Measurements from ENCODE around the gene PTPRCAP. TPM values are rescaled to one million over a fixed set of nuclear protein-coding genes. Genes with fewer than 3 reads are reported as not detected.

PTPRCAP gene
- total RNA-seq, 1 experiment from 2014 or later = 0.56 TPM

DNA sequence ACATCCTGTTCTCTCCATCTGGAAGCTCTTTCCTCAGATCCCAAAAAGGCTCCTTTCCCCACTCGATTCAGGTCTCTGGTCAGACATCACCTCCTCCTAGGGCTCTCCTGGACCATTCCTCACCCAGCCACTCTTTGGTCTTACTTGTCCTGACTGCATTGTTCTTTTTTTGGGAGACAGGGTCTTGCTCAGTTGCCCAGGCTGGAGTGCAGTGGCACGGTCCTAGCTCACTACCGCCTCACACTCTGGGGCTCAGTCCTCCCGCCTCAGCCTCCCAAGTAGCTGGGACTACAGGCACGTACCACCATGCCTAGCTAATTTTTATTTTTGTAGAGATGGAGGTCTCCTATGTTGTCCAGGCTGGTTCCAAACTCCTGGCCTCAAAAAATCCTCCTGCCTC lies 8.0 kb upstream of the PTPRCAP start:
- H3K4me3 ChIP-seq (ENCODE audit: low read depth, low read length, poor library complexity, severe bottlenecking) = no peak overlapping the region
- intact Hi-C loops (cut with micrococcal nuclease; ENCODE audit: unreplicated experiment) = no loop called here
- H3K27ac ChIP-seq (ENCODE audit: low read depth, low read length, poor library complexity, severe bottlenecking) = no peak overlapping the region
- H3K27me3 ChIP-seq (replicated peaks; ENCODE audit: insufficient read depth, low read depth, low read length, poor library complexity) = no peaks in the 10 kb centered on the region
- TF ChIP-seq, protein P1, sequence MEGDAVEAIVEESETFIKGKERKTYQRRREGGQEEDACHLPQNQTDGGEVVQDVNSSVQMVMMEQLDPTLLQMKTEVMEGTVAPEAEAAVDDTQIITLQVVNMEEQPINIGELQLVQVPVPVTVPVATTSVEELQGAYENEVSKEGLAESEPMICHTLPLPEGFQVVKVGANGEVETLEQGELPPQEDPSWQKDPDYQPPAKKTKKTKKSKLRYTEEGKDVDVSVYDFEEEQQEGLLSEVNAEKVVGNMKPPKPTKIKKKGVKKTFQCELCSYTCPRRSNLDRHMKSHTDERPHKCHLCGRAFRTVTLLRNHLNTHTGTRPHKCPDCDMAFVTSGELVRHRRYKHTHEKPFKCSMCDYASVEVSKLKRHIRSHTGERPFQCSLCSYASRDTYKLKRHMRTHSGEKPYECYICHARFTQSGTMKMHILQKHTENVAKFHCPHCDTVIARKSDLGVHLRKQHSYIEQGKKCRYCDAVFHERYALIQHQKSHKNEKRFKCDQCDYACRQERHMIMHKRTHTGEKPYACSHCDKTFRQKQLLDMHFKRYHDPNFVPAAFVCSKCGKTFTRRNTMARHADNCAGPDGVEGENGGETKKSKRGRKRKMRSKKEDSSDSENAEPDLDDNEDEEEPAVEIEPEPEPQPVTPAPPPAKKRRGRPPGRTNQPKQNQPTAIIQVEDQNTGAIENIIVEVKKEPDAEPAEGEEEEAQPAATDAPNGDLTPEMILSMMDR (conservative IDR thresholded peaks at IDR 0.05; ENCODE audit: low read depth, low read length) = no peak
- no peak for TF ChIP-seq EZH2 (IDR thresholded peaks at IDR 0.05; ENCODE audit: borderline replicate concordance, low read depth, low read length, poor library complexity, severe bottlenecking)
- DNase-seq (ENCODE audit: low spot score) = no peak
- CTCF ChIA-PET = no interaction called here
- no peaks in the 10 kb centered on the region for H3K9me3 ChIP-seq (ENCODE audit: low read depth, low read length, poor library complexity, severe bottlenecking)
- H3K36me3 ChIP-seq (ENCODE audit: insufficient read depth, low read length, poor library complexity, severe bottlenecking) = peaks cover 5% of the 10 kb centered on the region
- peaks cover 5% of the 10 kb centered on the region for H3K4me1 ChIP-seq (ENCODE audit: insufficient read depth, low read length, poor library complexity, severe bottlenecking)
- POLR2A ChIA-PET (ENCODE audit: low non-redundant PET) = no interaction called here
- BruUV-seq (replicated peaks) = no TSS peak

DNA sequence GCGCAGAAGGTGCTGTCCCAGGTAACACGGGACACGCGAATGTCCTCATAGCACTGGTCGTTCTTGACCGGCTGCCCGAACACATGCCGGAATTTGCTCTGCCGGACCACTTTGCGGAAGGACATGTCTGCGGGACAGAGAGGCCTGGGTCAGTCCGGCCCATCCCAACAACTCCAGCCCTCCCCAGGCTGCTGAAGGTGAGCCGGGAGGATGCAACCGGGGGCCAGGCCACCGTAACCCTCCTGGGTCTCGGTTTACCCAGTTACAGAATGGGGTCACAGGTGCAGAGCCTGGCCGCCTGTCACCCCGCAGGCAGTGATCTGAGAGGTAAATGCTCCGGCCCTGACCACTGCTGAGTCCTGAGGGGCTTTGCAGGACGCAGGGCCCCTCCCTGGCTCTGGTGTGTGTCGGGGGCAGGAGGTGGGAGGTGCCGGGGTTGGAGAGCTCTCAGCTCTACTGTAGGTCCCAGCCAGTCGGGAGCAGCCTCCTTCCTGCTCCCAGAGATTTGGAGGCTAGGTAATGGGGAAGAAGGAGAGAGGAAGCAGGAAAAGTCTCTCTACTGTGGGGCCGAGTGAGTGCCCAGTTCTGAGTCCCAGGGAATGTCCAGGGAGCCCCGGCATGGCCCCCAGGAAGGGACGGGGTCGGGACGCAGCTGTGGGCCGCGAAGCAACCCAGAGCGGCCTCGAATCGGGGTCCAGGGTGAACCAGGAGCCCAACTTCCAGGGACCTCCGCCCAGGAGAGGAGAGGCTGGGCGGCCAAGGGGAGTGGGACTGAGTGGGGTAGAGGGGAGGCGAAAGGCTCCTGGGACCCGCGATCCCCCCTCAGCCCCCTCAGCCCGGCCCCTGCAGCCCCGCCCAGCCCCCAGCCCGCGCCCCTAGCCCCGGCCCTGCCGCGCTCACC lies 5.3 kb upstream of the PTPRCAP start:
- Histone ChIP-seq H3K4me1 (ENCODE audit: insufficient read depth, low read length, poor library complexity, severe bottlenecking) (peaks cover 5% of the 10 kb centered on the region), H3K4me3 (ENCODE audit: low read depth, low read length, poor library complexity, severe bottlenecking) (peak overlapping the region; percentile 80), H3K27me3 (replicated peaks; ENCODE audit: insufficient read depth, low read depth, low read length, poor library complexity) (no peaks in the 10 kb centered on the region), H3K36me3 (ENCODE audit: insufficient read depth, low read length, poor library complexity, severe bottlenecking) (peaks cover 13% of the 10 kb centered on the region), H3K9me3 (ENCODE audit: low read depth, low read length, poor library complexity, severe bottlenecking) (no peaks in the 10 kb centered on the region), H3K27ac (ENCODE audit: low read depth, low read length, poor library complexity, severe bottlenecking) (peak overlapping the region; percentile 86)
- TF ChIP-seq, protein P1 (conservative IDR thresholded peaks at IDR 0.05; ENCODE audit: low read depth, low read length) = no peak
- TF ChIP-seq EZH2 (IDR thresholded peaks at IDR 0.05; ENCODE audit: borderline replicate concordance, low read depth, low read length, poor library complexity, severe bottlenecking) = no peak
- no TSS peak for BruUV-seq (replicated peaks)
- intact Hi-C loops (cut with micrococcal nuclease; ENCODE audit: unreplicated experiment) = no loop called here
- CTCF ChIA-PET = interaction anchor here (0.6 kb wide), 3 partner anchors 41 to 390 kb away, joined by 3 read pairs; partner anchors contain the start of gene PPP1CA
- POLR2A ChIA-PET (ENCODE audit: low non-redundant PET) = no interaction called here
- peak; percentile 33 for DNase-seq (ENCODE audit: low spot score)

- peaks cover 5% of the 10 kb centered on the region for H3K4me1 ChIP-seq (ENCODE audit: insufficient read depth, low read length, poor library complexity, severe bottlenecking)
- H3K4me3 ChIP-seq (ENCODE audit: low read depth, low read length, poor library complexity, severe bottlenecking) = peak overlapping the region; percentile 80
- CTCF ChIA-PET = interaction anchor here (0.6 kb wide), 1 partner anchor 142 kb away, joined by 7 read pairs; the partner anchor contains the start of gene GSTP1
Measured at GRCh38 chr11:67441731-67442351, 4.4 kb upstream of the PTPRCAP start.

More at GRCh38 chr11:67441731-67442351, 4.4 kb upstream of the PTPRCAP start:
- intact Hi-C loops (cut with micrococcal nuclease; ENCODE audit: unreplicated experiment) = no loop called here
- TF ChIP-seq, protein P1 (conservative IDR thresholded peaks at IDR 0.05; ENCODE audit: low read depth, low read length) = no peak
- no peak for TF ChIP-seq EZH2 (IDR thresholded peaks at IDR 0.05; ENCODE audit: borderline replicate concordance, low read depth, low read length, poor library complexity, severe bottlenecking)
- no peaks in the 10 kb centered on the region for H3K9me3 ChIP-seq (ENCODE audit: low read depth, low read length, poor library complexity, severe bottlenecking)
- POLR2A ChIA-PET (ENCODE audit: low non-redundant PET) = no interaction called here
- DNase-seq (ENCODE audit: low spot score) = no peak
- H3K27ac ChIP-seq (ENCODE audit: low read depth, low read length, poor library complexity, severe bottlenecking) = no peak overlapping the region
- TSS peak; percentile 55 for BruUV-seq (replicated peaks)
- no peaks in the 10 kb centered on the region for H3K27me3 ChIP-seq (replicated peaks; ENCODE audit: insufficient read depth, low read depth, low read length, poor library complexity)
- H3K36me3 ChIP-seq (ENCODE audit: insufficient read depth, low read length, poor library complexity, severe bottlenecking) = peaks cover 18% of the 10 kb centered on the region
